OCI-LY3 (cell line): ENCODE results near the gene FCN2.

Experiments used
- H2AFZ ChIP-seq: fragments of 200-600, 300-600 bp; shearing (Covaris generic); 2 replicates; pipeline ENCODE4 v1.6.0; 2014; ENCODE audit warnings: antibody characterized with exemption, low read depth, low read length
- H3K27ac ChIP-seq: fragments of 200-600, 300-600 bp; sonication (generic); 2 replicates; pipeline ENCODE4 v1.5.1; 2014; ENCODE audit warnings: mild to moderate bottlenecking, low read length, moderate library complexity, mixed read lengths
- H3K27me3 ChIP-seq: fragments of 200-600, 300-600 bp; sonication (generic); 2 replicates; pipeline ENCODE4 v1.6.1; 2014; ENCODE audit warnings: low read depth, low read length, mixed read lengths
- H3K36me3 ChIP-seq: fragments of 200-600, 300-600 bp; sonication (generic); replicated peaks from 2 replicates; pipeline ENCODE3; 2014; ENCODE audit warnings: low read depth, low read length, mixed read lengths
- H3K4me1 ChIP-seq: fragments of 300-600, 200-600 bp; sonication (generic); 2 replicates; pipeline ENCODE4 v1.6.1; 2014; ENCODE audit warnings: low read length, mixed read lengths
- H3K4me2 ChIP-seq: fragments of 200-600, 300-600 bp; sonication (generic); 2 replicates; pipeline ENCODE4 v1.6.1; 2014; ENCODE audit warnings: low read length, mixed read lengths
- H3K4me3 ChIP-seq: fragments of 300-600, 200-600 bp; sonication (generic); 2 replicates; pipeline ENCODE4 v1.5.1; 2014; ENCODE audit warnings: antibody characterized with exemption, mild to moderate bottlenecking, low read length, moderate library complexity
- H3K79me2 ChIP-seq: fragments of 300-600, 200-600 bp; shearing (Covaris generic); 2 replicates; pipeline ENCODE4 v1.6.1; 2014; ENCODE audit warnings: mild to moderate bottlenecking, low read length, mixed read lengths
- H3K9ac ChIP-seq: fragments of 300-600, 200-600 bp; shearing (Covaris generic); 2 replicates; pipeline ENCODE4 v1.6.0; 2014; ENCODE audit warnings: mild to moderate bottlenecking, low read length, moderate library complexity
- H3K9me3 ChIP-seq: fragments of 200-600, 300-600 bp; shearing (Covaris generic); 2 replicates; pipeline ENCODE4 v1.6.1; 2014; ENCODE audit warnings: low read length, mixed read lengths; ENCODE audit not compliant: insufficient read depth
- H4K20me1 ChIP-seq: fragments of 200-600, 300-600 bp; sonication (generic); 2 replicates; pipeline ENCODE4 v1.6.1; 2016; ENCODE audit warnings: low read length, mixed read lengths; ENCODE audit not compliant: insufficient read depth
- CTCF ChIP-seq: fragments of 200-600, 300-600 bp; sonication (generic); IDR thresholded peaks from 2 replicates; pipeline ENCODE4 v1.5.1; 2014; ENCODE audit warnings: antibody characterized with exemption, low read length, low read depth
- EZH2phosphoT487 ChIP-seq: fragments of 200-600 bp; shearing (Covaris generic); IDR thresholded peaks from 2 replicates; pipeline ENCODE4 v1.6.1; 2018; ENCODE audit warnings: antibody characterized with exemption, mixed run types, low read depth

Gene FCN2

GRCh38 chr9:134880484-134881312 lies at the start of gene FCN2:
Gene FCN2, plus strand, starts transcription at chr9:134880810. Its CDS starts 12 bp downstream, at chr9:134880822.
- Histone ChIP-seq H3K4me1 (no peaks in the 10 kb centered on the region), H2AFZ (no peak within 1 kb of the TSS), H3K4me3 (no peak within 1 kb of the TSS), H4K20me1 (no peaks in the 10 kb centered on the region), H3K27me3 (no peaks in the 10 kb centered on the region), H3K79me2 (no peaks in the 10 kb centered on the region), H3K36me3 (no peaks in the 10 kb centered on the region), H3K9me3 (no peaks in the 10 kb centered on the region), H3K9ac (no peak within 1 kb of the TSS), H3K27ac (no peak within 1 kb of the TSS), H3K4me2 (no peak within 1 kb of the TSS)
- TF ChIP-seq CTCF: no peak
- TF ChIP-seq EZH2phosphoT487: no peak

DNA sequence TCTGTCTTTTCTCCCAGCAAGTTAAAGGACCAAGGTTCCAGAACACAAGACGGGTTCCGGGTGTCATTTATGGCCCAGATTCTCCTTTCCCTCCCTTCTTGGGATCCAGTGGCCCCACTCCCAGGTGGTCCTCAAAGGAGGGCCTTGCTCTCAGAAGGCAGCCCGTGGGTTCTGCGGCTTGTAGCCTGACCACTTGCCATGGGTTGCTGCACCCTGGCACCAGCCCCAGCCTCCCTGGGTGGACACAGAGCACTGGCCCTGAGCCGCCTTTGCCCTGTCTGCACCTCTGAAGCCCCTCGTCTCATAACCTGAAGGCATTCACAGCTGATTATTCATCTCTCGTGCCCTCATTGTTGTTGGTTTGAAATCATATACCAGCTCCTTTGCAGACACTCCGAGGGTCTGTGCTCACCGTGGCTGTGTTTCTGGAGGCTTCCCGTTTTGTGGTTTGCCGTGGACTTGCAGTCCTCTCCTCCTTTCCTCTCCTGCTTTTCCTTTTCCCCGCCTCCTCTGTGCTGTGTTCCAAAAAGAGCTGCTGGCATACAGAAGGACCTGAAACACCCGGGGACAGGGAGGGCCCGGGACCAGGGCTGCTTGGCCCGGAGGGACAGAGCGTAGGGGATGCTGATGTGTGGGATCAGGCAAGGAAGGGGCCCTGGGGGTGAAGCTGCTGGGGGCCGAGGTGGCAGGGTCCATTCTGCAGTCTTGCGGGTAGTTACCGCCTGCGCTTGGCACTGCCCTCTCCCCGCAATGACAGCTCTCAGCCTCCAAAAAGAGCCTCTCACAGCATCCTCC lies 49.5 kb upstream of the FCN2 start:
- no peak for TF ChIP-seq EZH2phosphoT487
- TF ChIP-seq CTCF: no peak
- H3K79me2 ChIP-seq: no peaks in the 10 kb centered on the region
- no peak overlapping the region for H3K4me2 ChIP-seq
- no peaks in the 10 kb centered on the region for H3K9me3 ChIP-seq
- no peak overlapping the region for H3K4me3 ChIP-seq
- no peaks in the 10 kb centered on the region for H4K20me1 ChIP-seq
- no peaks in the 10 kb centered on the region for H3K4me1 ChIP-seq
- H3K36me3 ChIP-seq: no peaks in the 10 kb centered on the region
- no peak overlapping the region for H2AFZ ChIP-seq
- H3K9ac ChIP-seq: no peak overlapping the region
- H3K27me3 ChIP-seq: no peaks in the 10 kb centered on the region
- no peak overlapping the region for H3K27ac ChIP-seq

DNA sequence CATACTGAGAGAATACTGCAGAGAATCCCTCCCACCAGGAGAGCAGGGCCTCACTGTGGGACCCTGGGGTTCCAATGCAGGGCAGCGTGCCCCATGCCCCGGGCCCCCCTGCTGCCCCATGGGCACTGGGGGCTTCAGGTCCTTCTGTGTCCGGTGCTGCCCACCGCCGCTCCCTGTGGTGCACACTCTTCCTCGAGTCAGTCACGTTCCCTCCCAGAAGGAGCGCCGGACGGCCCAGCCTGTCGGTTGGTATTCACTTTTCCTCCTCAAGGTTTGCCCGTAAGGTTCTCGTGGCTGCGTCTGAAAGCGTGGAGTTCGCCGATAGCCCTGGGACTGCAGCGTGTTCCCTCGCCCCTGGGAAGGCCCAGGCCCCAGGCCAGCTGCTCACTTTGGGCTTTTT lies 48.1 kb upstream of the FCN2 start:
- no peaks in the 10 kb centered on the region for H3K27me3 ChIP-seq
- H3K36me3 ChIP-seq: no peaks in the 10 kb centered on the region
- no peak for TF ChIP-seq EZH2phosphoT487
- TF ChIP-seq CTCF: no peak
- no peak overlapping the region for H3K9ac ChIP-seq
- H4K20me1 ChIP-seq: no peaks in the 10 kb centered on the region
- no peak overlapping the region for H2AFZ ChIP-seq
- H3K9me3 ChIP-seq: no peaks in the 10 kb centered on the region
- no peaks in the 10 kb centered on the region for H3K4me1 ChIP-seq
- H3K79me2 ChIP-seq: no peaks in the 10 kb centered on the region
- H3K4me3 ChIP-seq: no peak overlapping the region
- no peak overlapping the region for H3K27ac ChIP-seq
- H3K4me2 ChIP-seq: no peak overlapping the region

DNA sequence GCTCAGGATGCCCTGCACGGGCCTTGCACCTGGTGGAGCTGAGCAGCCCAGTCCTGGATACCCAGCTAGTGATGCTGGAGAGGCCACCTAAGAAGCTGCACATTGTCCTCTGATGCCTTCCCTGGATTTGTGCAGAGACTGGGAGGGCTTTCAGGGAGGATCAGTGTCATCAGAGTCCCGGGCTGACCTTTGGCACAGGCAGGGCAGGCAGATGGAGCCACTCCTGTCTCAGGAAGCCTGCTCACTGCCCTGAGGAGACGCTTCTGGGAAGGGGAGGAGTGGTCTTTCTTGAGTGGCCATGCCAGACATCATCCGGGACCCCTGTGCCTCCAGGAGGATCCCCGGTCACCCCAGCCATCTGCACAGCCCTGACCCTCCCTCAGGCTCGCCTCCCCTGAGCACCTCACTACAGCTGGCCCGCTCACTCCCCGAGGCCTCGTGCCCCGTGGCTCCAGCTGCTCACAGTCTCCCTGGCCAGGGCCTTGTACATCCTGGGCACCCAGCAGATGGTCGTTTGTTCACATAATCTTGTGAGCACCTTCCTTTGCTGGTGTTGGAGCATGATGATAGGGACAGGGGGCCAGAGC lies 47.2 kb upstream of the FCN2 start:
- Histone ChIP-seq H4K20me1 (no peaks in the 10 kb centered on the region), H2AFZ (no peak overlapping the region), H3K9me3 (no peaks in the 10 kb centered on the region), H3K27ac (no peak overlapping the region), H3K9ac (no peak overlapping the region), H3K36me3 (no peaks in the 10 kb centered on the region), H3K79me2 (no peaks in the 10 kb centered on the region), H3K4me3 (no peak overlapping the region), H3K27me3 (no peaks in the 10 kb centered on the region), H3K4me1 (no peaks in the 10 kb centered on the region), H3K4me2 (no peak overlapping the region)
- TF ChIP-seq EZH2phosphoT487 (no peak), CTCF (no peak)
